Brain microvascular endothelial cell (primary cell): Measurements from ENCODE around the gene THAP10.
"Not testable (repeated sequence)": the region's sequence is repeated elsewhere in the genome, so short reads cannot be mapped to it uniquely, and the experiment has no call there.

Source experiments
- DNase-seq: peaks from one replicate; pipeline ENCODE4 v3.0.0-alpha.2; 2020
- H3K27ac ChIP-seq: fragments of 250-450 bp; sonication (Bioruptor Pico); 2 replicates; pipeline ENCODE4 v1.5.1; 2020; ENCODE audit warnings: mild to moderate bottlenecking, moderate library complexity
- H3K27me3 ChIP-seq: fragments of 250-450 bp; sonication (Bioruptor Pico); replicated peaks from 2 replicates; pipeline ENCODE4 v1.5.1; 2020; ENCODE audit warnings: mild to moderate bottlenecking
- H3K36me3 ChIP-seq: fragments of 250-450 bp; sonication (Bioruptor Pico); replicated peaks from 2 replicates; pipeline ENCODE4 v1.5.1; 2020; ENCODE audit warnings: mild to moderate bottlenecking
- H3K4me3 ChIP-seq: 2 replicates; pipeline ENCODE4 v1.5.1; 2011; ENCODE audit warnings: low read depth, mild to moderate bottlenecking, control low read depth, low read length, moderate library complexity
- in situ Hi-C: cut with HindIII; loops from 2 replicates; pipeline ENCODE4 v1.10.0; 2017; ENCODE audit warnings: low sequenced_read_pairs, low pct_ligation_motif_present
- TF ChIP-seq, protein P1 (sequence below): IDR thresholded peaks from 2 replicates; pipeline ENCODE4 v1.5.1; 2011; ENCODE audit warnings: low read depth, mild to moderate bottlenecking, moderate library complexity, low read length, control low read depth, inconsistent platforms; ENCODE audit errors: missing control alignments

The THAP10 gene

DNA sequence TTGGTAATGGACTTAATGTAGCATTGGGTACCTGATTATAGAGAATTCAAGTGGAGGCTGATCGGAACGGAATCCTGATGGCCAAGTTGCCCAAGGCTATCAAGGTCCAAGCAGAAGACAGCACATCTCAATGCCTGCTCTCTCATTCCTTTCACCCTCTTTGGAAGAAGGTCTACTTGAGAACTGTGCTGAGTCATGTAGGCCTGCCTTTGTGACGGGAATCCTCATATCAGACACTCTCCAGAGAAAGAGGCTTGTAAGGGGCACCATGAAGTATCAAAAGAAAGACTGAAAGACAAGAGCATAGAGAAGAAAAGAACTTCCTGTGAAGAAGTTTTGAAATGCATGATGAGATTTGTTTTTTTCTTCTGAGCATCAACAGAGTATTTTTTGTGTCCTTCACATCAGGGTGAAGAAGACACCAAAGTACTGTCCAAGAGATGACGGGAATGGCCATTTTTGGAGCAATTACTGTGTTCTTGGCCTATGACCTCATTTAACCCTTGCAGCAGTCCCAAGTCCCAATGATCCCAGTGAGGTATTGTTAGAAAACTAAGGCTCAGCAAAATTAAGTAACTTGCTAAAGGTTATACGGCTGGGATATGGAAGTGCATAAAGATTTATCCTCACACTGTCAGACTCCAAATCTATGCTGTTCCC lies 25.1 kb downstream of the THAP10 start:
- in situ Hi-C loops, result no loop called here
- H3K27ac ChIP-seq, result no peak overlapping the region
- no peaks in the 10 kb centered on the region for H3K36me3 ChIP-seq
- TF ChIP-seq, protein P1, sequence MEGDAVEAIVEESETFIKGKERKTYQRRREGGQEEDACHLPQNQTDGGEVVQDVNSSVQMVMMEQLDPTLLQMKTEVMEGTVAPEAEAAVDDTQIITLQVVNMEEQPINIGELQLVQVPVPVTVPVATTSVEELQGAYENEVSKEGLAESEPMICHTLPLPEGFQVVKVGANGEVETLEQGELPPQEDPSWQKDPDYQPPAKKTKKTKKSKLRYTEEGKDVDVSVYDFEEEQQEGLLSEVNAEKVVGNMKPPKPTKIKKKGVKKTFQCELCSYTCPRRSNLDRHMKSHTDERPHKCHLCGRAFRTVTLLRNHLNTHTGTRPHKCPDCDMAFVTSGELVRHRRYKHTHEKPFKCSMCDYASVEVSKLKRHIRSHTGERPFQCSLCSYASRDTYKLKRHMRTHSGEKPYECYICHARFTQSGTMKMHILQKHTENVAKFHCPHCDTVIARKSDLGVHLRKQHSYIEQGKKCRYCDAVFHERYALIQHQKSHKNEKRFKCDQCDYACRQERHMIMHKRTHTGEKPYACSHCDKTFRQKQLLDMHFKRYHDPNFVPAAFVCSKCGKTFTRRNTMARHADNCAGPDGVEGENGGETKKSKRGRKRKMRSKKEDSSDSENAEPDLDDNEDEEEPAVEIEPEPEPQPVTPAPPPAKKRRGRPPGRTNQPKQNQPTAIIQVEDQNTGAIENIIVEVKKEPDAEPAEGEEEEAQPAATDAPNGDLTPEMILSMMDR, result no peak
- H3K4me3 ChIP-seq, result no peak overlapping the region
- H3K27me3 ChIP-seq, result no peaks in the 10 kb centered on the region
- DNase-seq, result no peak

DNA sequence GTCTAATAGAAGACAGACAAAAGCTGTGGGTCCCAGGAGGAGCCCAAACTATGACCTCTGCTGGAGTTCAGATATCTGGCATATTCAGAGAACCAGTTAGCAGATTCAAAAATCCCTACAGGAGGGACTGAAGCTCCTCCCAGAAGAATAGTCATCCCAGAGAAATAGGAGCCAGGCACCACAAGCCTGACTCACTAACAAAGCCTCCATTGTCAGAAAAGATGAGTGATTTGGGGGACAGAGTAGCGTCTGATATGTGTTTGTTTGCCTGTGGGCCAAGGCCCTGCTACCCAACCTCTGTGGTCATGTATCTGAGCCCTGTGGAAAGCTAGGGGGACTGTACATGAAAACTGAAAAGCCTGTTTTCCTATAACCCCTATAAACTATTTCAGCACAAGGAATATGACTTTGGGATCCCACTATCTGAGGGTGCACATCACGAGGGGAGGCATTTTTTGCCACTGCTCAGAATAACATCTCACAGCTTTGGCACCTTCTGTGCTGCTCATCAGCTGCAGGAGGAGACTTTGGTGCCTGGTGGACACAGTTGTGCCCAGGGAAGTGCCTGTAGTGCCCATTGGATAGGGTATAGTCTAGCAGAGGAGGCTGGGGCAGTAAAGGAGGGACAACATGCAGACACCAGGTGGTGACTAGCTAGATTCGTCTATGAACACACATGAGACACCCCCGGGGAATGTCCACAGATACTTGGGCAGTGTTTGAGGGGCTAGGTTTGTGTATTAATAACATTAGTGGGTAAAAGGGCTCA lies 28.6 kb downstream of the THAP10 start:
- Histone ChIP-seq H3K27ac (peak overlapping the region; percentile 96), H3K36me3 (no peaks in the 10 kb centered on the region), H3K27me3 (no peaks in the 10 kb centered on the region), H3K4me3 (no peak overlapping the region)
- peak; percentile 90 for DNase-seq
- TF ChIP-seq, protein P1, result no peak
- in situ Hi-C loops, result no loop called here

DNA sequence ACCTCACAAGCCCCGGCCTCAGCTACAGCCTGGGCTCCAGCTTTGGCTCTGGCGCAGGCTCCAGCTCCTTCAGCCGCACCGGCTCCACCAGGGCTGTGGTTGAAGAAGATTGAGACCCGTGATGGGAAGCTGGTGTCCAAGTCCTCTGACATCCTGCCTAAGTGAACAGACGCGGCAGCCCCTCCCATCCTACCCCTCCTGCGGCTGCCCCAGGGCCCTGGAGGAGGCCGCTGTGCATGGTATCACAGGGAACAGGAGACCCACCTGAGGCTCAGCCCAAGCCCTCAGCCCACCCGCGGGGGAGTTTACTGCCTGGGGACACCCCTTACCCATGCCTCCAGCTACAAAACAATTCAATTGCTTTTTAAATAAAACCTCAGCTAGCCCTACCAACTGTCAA lies 32.2 kb downstream of the THAP10 start:
- Histone ChIP-seq H3K36me3 (no peaks in the 10 kb centered on the region), H3K4me3 (no peak overlapping the region), H3K27ac (no peak overlapping the region), H3K27me3 (no peaks in the 10 kb centered on the region)
- TF ChIP-seq, protein P1, result no peak
- in situ Hi-C loops, result no loop called here
- DNase-seq, result no peak

DNA sequence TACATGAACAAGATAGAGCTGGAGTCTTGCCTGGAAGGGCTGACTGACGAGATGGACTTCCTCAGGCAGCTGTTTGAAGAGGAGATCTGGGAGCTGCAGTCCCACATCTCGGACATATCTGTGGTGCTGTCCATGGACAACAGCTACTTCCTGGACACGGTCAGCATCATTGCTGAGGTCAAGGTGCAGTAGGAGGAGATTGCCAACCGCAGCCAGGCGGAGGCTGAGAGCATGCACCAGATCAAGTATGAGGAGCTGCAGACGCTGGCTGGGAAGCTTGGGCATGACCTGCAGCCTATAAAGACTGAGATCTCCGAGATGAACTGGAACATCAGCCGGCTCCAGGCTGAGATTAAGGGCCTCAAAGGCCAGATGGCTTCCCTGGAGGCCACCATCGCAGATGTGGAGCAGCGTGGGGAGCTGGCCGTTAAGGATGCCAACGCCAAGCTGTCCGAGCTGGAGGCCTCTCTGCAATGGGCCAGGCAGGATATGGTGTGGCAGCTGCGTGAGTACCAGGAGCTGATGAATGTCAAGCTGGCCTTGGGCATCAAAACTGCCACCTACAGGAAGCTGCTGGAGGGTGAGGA lies 32.8 kb downstream of the THAP10 start:
- no peak overlapping the region for H3K4me3 ChIP-seq
- H3K27me3 ChIP-seq, result no peaks in the 10 kb centered on the region
- DNase-seq, result no peak
- TF ChIP-seq, protein P1, result no peak
- in situ Hi-C loops, result no loop called here
- H3K27ac ChIP-seq, result no peak overlapping the region
- no peaks in the 10 kb centered on the region for H3K36me3 ChIP-seq

DNA sequence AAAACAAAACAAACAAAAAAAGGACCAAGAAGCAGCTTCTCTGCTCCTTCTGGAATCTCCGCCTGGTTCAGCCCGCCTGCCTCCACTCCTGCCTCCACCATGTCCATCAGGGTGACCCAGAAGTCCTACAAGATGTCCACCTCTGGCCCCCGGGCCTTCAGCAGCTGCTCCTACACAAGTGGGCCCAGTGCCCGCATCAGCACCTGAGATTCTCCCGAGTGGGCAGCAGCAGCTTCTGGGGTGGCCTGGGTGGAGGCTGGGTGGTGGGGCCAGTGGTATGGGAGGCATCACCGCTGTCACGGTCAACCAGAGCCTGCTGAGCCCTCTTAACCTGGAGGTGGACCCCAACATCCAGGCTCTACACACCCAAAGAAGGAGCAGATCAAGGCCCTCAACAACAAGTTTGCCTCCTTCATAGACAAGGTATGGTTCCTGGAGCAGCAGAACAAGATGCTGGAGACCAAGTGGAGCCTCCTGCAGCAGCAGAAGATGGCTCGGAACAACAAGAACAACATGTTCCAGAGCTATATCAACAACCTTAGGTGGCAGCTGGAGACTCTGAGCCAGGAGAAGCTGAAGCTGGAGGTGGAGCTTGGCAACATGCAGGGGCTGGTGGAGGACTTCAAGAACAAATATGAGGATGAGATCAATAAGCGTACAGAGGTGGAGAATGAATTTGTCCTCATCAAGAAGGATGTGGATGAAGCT lies 33.5 kb downstream of the THAP10 start:
- in situ Hi-C loops, result not testable (repeated sequence)

DNA sequence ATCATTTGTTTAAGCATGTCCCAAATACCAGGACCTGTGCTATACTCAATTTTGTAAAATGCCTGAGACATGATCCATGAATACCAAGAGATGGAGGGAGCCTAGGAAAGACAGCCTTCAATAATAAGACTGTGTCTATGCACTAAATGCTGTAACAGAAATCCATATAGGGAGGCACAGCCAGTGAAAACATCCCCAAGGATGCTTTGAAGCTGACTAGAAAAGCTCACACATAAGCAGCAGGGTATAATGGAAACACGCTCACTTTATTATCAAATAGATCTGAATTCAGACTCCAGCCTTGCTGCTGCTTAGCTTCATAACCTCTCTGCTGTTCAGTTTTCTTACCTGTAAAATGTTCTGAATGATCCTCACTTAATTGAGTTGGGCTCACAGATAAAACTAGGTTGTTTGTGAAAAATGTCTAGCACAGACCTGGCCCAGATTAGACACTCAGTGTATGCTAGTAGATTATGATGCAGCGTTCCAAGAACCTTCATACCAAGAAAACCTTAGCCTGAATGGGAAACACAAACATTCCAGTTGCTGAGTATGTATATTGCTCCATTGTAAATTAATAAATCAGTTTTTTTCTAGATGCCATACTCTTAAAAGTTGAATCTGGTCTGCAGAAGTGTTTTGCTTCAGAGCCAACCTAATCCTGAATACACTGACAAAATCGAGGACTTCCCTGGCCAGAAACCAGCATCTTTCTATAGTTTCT lies 34.5 kb downstream of the THAP10 start:
- DNase-seq, result peak; percentile 32
- no peak overlapping the region for H3K4me3 ChIP-seq
- no peaks in the 10 kb centered on the region for H3K36me3 ChIP-seq
- H3K27ac ChIP-seq, result peak overlapping the region; percentile 83
- TF ChIP-seq, protein P1, result no peak
- no peaks in the 10 kb centered on the region for H3K27me3 ChIP-seq
- in situ Hi-C loops, result no loop called here

More for the DNA sequence above, 33.5 kb downstream of the THAP10 start:
- not testable (repeated sequence) for DNase-seq, H3K27me3 ChIP-seq, H3K36me3 ChIP-seq, H3K4me3 ChIP-seq, H3K27ac ChIP-seq
